Measurements from ENCODE around the gene MYLK4. TPM values are rescaled to one million over a fixed set of nuclear protein-coding genes. Genes with fewer than 3 reads are reported as not detected.
A peak's percentile ranks its signal among the peaks of the same experiment; 100 is the strongest.

Gene MYLK4
- total and polyA plus RNA-seq, 2 of the 13 experiments (the other 11 are each of a cell fraction or from before 2014, with no cell fraction given), result 0.26 to 0.29 TPM

- TF ChIP-seq ZNF275 (CRISPR knock-in tag; IDR thresholded peaks at IDR 0.05; ENCODE audit: borderline replicate concordance), result peak; percentile 68; the same call in 1 of the 2 replicates
- no peak for TF ChIP-seq MYNN (CRISPR knock-in tag; IDR thresholded peaks at IDR 0.05; ENCODE audit: low read depth)
- TF ChIP-seq SOX5 (CRISPR knock-in tag; IDR thresholded peaks at IDR 0.05; ENCODE audit: borderline replicate concordance), result 0 out of 2 replicates have a peak, but pooled peaks have one; percentile 30
- TF ChIP-seq DMTF1 (CRISPR knock-in tag; IDR thresholded peaks at IDR 0.05), result no peak
- no peak for TF ChIP-seq RARA (CRISPR knock-in tag; IDR thresholded peaks at IDR 0.05)
- peak; percentile 61; the same call in 1 of the 2 replicates for TF ChIP-seq ERF (CRISPR knock-in tag; IDR thresholded peaks at IDR 0.05)
- no peak; the same call in 1 of the 2 replicates for TF ChIP-seq EEA1 (CRISPR knock-in tag; IDR thresholded peaks at IDR 0.05; ENCODE audit: borderline replicate concordance)
- TF ChIP-seq FOXK2 (IDR thresholded peaks at IDR 0.05), result no peak
- TF ChIP-seq DDIT3 (CRISPR knock-in tag; IDR thresholded peaks at IDR 0.05), result no peak
- TF ChIP-seq ZNF12 (CRISPR knock-in tag; IDR thresholded peaks at IDR 0.05), result 0 out of 2 replicates have a peak, but pooled peaks have one; percentile 44
- no peak for TF ChIP-seq TRIM22 (IDR thresholded peaks at IDR 0.05)
- no peak for TF ChIP-seq ZZZ3 (CRISPR knock-in tag; IDR thresholded peaks at IDR 0.05; ENCODE audit: borderline replicate concordance)
- no peak for TF ChIP-seq ZNF850 (CRISPR knock-in tag; conservative IDR thresholded peaks at IDR 0.05)
- TF ChIP-seq SSRP1 (CRISPR knock-in tag; IDR thresholded peaks at IDR 0.05), result peak; percentile 72; the same call in 1 of the 2 replicates
- peak; percentile 94 for TF ChIP-seq KDM2A (CRISPR knock-in tag; IDR thresholded peaks at IDR 0.05; ENCODE audit: borderline replicate concordance, low read depth)
- TF ChIP-seq PRDM10 (CRISPR knock-in tag; IDR thresholded peaks at IDR 0.05; ENCODE audit: low read depth), result no peak
- TF ChIP-seq ZNF780A (CRISPR knock-in tag; IDR thresholded peaks at IDR 0.05), result no peak
- TF ChIP-seq ZFP90 (CRISPR knock-in tag; IDR thresholded peaks at IDR 0.05; ENCODE audit: borderline replicate concordance), result peak; percentile 62; the same call in 1 of the 2 replicates
- TF ChIP-seq ZNF468 (CRISPR knock-in tag; IDR thresholded peaks at IDR 0.05), result no peak
- no peak for TF ChIP-seq ZNF251 (CRISPR knock-in tag; IDR thresholded peaks at IDR 0.05)
- TF ChIP-seq ZSCAN25 (CRISPR knock-in tag; IDR thresholded peaks at IDR 0.05), result peak; percentile 71; the same call in 1 of the 2 replicates
Observed at GRCh38 chr6:2634139-2634964, 116.4 kb downstream of the MYLK4 start (continued).

All from HepG2 (cell line).